Activated CD8-positive, alpha-beta memory T cell treated with anti-CD3 and anti-CD28 coated beads for 1 hour (primary cell): Measurements from ENCODE around the gene MET.
"Not testable (repeated sequence)": the region's sequence is repeated elsewhere in the genome, so short reads cannot be mapped to it uniquely, and the experiment has no call there.

Experiments used
- DNase-seq, 2 donors: peaks; one replicate each; pipeline ENCODE4 v3.0.0-alpha.2; 2020; ENCODE audit warnings: low read depth in 1 of 2; ENCODE audit errors: extremely low read depth in 1 of 2

MET gene

DNA sequence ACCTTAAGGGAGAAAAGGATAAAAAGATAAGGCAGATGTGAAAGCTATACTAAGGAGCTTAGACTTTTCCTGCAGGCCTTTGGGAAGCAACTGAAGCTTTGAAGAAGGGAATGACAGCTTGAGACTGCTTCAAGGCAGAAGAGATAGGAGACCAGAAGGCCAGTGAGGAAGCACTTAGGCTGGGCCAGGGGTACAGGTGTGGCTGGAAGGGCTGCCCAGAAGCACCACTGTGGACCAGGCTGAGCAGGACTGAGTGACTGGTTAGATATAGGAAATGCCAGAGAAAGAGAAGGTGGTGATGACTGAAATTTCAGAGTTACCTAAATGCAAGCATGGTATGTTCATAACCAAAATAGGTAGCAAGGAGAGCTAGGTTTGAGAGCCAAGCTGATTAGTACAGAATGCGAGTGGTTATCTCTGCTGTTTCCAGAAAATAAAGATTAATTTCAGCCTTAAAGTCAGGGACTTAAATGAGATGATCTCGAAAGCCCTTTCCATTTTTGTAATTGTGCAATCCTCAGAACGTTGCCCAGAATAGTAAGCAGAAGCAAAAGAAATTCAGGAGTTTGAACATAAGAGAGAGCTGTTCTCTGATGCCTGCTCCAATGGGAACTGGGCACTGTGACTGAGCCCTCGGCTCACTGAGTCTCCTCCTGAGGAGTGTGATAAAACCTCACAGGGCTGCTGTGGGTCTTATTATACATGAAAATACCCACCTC, 54.9 kb downstream of the MET start:
- DNase-seq = no peak

DNA sequence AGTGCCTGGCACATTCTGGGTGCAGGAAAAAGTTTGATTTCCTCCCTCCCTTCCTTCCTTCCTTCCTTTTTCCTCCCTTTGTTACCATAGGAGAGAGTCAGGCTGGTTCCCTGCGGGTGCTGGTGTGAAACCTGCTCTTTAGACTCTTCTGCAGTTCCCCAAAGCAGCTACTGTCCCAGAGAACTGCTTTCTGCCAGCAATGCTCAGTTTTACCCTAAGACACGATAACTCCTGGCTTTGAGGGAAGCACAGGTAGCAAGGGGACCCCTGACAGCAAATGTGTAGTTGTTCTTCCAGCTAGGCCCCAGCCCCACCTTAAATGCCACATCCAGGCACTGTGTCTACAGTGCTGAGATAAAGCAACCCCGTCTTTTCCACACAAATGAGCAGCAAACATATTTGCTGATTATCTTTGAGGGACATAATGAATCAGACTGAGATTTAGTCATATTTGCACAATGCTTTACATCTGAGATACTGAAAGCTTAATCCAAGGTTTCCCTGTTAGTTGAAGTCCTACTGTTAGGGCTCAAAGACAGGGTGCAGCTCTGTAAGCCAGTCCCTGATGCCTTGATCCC, 55.5 kb downstream of the MET start:
- DNase-seq = no peak

DNA sequence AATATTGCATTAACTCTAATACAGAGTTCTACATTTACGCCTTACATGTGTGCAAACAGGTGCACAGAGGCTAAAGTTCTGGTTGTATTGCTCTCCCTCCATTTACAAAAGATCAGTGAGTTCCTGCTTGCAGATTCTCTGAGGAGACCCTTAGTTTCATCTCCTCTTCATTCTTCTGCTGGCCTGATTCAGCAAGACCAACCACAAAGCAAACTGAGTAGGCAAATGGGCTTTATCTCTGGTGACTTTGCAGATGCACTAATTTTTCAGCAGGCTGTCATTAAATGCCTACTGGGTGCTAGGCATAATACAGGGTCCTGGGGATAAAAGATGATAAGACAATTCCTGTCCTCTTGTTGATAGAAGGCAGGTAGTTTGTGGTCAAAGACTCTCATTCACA, 56.4 kb downstream of the MET start:
- DNase-seq = no peak

DNA sequence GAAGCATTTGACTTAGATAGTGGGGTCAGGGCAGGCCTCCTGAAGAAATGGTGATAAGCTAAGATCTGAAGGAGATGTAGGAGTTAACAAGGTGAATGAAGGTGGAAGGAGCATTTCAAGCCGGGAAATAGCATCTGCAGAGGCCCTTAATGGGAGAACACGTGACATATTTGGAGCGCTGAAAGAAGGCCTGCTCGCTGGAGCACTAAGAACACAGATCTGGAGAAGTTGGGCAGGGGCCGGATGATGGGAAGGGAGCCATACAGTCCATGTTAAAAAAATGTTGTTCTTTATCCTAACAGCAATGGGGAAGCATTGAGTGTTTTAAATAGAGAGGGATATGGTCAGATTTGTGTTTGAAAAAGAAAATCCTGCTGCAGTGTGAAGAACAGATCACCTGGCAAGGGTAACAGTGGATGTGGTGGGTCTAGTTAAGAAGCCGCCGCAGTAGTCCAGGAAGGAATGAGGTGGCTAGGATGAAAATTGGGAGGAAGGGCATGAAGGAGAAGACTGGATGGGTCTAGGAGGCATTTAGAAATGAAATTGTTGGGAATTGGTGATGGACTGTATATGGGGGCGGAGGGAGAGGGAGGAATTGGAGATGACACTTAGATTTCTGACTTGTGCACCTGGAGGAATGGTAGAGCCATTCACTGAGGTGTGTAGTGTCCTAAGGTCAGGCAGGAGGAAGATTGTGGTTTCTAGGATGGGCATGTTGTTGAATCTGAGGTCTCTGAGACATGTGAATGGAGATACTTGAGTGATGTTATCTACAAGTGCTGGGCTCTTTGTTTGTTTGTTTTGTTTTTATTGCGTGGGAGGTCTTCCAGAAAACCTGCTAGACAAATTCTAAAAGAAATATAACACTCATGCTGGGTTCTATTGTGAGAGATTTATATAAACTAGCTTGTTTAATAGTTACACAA, 58.4 kb downstream of the MET start:
- no peak for DNase-seq

DNA sequence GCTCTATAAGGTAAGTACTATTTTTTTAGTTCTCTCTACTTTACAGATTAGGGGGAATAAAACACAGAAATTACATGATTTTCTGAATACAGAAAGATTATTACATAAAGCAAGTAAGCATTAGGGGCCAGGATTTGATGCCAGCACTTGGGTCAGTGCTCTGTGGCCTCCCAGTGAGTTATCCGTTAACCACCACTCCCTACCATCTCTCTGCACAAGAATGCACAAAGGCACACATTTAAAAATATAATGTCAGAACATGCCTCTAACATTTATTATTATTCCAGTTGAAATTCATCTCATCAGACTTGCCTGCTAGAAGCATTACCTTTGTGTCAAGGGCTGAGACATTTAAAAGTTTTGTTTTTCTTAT, 59.0 kb downstream of the MET start:
- no peak for DNase-seq

DNA sequence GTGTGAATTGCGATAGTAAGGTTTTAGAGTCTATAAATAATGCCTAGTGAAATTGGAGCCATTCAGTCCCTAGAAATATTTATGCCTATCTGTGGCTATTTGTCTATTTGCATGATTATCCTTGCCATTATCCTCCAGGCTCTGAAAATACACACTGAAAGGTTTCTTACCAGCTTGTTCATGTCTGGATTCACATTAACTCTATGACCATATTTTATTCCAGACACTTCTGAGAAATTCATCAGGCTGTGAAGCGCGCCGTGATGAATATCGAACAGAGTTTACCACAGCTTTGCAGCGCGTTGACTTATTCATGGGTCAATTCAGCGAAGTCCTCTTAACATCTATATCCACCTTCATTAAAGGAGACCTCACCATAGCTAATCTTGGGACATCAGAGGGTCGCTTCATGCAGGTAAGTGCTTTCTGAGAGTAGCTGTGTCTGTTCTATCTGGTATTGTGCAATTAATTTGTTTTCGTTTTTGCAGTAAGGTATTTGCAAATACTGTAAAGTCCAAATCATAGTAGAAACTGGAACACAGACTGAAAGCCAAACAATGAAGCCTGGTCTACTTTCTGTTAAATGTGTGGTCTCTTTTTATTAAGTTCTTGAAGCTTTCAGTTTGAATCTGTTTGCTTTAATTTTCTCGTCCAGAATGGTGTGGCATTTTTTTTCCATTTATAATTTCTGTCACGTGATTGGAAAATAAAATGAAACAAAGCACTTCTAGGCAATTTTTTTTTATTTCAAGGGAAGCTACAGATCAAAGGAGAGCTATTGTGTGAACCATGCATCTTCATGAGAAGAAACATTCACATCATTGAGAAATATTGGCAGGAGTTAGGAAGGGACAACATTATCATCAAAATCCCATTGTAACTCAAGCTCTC, 59.7 kb downstream of the MET start:
- DNase-seq = no peak

DNA sequence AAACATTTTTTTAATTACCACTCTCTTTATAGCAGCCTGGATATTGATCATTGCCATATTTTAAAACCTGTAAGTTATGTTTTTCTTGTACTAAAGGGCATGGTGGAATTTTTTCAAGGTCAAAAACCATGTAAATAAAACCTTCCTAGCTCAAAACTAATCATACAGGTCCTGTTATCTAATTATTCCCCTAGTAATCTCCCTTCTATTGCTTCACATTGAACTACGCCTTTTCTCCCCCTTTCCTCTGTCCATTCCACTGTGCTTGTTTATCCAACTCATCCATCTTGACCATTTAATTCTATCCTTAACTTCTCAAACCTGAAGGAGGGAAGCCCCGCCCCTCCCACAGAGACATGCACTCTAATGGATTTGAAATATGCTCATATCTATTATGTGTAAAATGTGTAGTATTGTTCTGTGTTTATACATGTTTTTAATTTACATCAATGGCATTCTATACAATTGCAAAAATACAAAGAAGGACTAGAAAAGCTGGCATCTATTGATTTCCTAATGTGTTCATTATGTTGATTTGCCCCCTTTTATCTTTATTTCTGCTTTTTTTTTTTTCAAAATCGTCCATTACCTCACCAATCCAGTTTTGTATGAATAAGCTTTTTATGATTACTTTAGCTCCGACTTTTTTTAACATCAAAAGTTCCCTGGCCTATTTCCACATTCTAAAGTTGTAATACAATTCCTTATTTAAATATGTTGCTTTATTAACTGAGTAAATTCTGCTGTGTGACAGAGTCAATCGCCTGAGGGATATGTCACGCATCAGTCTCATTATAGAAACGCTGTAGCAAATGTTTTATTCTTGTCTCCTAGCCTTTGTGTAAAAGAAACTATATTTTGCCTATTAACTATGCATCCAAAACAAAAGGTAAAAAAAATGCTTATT, 61.0 kb downstream of the MET start:
- DNase-seq = no peak

DNA sequence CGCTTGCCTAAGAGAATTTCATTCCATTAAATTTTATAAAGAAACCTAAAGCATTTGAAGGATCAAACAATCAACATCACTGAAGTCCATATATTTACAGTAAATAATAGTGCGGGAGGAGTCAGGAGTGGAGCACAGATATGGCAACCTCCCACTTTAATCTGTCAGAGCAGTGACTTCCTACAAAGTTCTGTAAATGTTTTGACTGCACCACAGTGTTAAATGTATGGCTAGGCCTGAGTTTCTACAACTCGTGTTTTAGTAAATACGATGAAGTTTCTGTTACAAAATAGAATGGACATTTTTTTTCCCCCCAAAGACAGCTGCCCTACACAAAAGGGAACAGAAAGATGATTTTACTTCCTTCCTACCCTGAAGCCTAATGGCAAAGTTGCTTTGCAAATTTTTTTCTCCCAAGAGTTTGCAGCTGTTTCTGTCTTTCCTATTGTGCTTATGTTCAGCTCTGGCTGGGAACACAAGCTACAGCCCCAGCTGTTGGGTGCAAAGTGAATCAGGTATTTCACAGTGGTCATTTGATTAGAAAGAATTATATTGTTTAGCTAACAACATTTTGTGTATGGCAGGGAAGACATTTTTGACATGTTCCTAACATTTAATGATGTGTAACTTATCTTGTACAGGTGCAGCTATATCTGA, 62.1 kb downstream of the MET start:
- no peak for DNase-seq

DNA sequence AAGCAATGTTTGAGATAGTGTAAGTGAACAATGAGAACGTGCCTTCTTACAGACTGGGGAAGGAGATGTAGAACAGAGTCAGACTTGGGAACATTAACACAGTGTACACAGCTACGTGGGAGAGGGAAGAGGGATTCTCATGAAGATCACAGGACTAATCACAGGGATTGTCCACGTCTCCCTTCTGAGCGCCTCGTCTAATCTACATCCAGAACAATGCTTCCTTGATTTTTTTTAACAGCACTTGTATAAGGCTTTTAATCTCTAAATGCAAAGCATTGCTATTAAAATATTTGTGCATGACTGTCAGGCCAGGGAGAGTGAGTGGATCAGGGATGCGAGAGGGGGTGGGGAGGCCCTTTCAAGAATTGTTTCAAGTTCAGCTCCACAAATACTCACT, 62.7 kb downstream of the MET start:
- no peak for DNase-seq

DNA sequence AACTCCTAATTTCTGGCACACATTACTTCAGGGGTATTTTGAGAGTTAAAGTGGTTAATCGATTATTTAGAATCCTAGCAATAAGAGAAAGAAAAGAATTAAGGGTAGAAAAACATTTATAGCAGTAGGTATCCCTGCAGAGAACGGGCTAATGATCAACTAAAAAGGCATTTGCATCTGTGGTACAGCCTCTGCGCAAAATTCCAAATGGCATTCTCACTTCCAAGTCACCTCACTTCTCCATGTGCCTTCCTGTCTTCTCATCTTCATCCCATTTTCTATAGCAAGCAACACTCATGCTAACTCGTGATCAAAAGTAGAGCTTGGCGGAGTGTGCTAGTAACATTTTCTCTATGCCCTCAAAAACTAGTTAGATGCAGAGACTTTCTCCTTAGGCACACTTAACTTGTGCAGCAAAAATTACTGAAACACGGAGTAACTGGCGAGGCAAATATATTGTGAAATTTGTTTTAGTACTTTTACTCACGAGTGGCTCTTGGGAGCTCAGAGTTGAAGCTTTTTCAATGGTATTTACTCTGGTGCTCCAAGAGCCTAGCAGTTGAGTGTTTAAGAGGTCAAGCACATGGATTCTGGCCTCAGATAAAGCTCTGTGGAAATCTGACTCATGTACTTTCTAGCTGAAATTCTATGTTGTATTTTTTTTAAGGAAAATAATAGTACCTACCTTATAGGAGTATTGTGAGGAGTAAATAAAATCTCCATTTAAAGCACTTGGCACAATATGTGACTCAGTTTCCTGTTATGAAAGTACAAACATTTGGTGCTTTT, 65.1 kb downstream of the MET start:
- DNase-seq = no peak

DNA sequence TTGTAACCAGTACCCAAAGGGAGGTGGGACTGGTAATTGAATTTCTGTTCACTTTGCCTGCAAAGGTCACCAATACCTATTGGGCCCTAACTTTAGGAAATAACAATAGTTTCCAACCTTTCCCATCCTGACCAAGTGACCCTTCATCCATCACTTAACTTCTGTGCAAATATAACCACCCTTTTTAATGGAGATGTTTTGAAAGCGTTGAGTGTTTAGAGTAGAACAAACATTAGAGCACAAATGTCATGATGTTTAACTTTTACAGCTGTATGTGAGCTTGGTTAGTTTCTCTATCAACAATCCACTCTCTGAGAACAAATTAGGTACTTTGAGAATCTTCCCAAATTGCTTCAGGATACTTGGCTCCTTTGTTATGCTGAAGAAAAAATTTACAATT, 66.4 kb downstream of the MET start:
- DNase-seq = no peak

DNA sequence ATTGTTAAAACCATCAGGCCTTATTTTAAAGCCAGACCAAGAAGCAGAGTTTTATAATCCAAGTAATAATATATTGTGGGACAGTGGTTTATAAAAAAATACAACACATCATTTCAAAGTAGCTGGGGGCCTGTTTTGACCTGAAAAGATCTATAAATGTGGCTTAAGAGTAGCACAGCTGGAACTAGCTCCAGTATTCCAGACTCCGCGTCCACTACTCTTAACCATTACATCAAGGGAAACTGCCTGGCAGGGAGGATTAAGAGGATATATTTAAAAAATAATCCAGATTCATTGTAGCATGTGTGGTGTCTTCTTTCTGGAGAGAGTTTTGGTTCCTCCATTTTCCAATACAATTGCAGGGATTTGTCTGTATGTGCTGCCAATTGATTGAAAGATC, 67.3 kb downstream of the MET start:
- no peak for DNase-seq

DNA sequence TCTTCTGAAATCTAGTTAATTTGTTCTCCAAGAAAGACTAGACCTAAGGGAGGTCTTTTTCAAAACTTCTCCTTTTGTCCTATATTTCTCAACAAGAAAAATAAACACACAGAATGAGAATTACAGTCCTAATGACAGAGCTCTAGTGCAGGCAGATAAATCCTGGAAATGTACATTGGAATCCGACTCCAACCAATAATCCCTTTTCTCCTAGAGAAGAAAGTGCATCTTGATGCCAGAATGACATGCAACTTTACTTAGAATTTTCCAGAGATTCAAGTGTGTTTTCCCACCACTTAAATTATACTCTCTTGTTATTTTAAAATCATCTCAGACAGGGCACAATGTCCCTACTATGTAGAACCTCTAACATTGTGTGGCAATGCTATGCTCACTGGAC, 68.2 kb downstream of the MET start:
- DNase-seq = no peak

DNA sequence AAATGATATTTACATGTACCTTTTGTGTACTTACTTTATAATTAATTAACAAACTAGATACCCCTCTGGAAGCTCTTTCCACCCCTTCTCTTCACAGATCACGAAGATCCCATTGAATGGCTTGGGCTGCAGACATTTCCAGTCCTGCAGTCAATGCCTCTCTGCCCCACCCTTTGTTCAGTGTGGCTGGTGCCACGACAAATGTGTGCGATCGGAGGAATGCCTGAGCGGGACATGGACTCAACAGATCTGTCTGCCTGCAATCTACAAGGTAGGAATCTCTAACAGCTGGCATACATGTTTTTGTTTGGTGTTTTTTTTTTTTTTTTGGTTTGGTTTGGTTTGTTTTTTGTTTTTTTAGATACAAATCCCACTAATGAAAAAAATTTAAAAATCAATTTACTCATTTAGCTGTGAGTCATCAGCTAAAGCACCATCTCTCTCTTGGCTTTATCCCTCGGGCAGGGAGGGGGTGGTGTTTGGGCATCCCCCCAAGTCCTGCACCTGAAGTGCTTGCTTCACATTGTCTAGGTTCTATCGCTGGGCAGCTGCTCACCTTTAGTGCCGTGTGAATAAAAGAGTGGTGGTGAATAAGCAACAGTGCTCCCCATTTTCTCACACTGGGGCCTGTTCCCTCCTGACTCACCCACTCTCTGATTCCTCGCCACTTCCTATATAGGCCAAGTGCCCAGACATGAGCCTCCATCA, 68.9 kb downstream of the MET start:
- no peak for DNase-seq

DNA sequence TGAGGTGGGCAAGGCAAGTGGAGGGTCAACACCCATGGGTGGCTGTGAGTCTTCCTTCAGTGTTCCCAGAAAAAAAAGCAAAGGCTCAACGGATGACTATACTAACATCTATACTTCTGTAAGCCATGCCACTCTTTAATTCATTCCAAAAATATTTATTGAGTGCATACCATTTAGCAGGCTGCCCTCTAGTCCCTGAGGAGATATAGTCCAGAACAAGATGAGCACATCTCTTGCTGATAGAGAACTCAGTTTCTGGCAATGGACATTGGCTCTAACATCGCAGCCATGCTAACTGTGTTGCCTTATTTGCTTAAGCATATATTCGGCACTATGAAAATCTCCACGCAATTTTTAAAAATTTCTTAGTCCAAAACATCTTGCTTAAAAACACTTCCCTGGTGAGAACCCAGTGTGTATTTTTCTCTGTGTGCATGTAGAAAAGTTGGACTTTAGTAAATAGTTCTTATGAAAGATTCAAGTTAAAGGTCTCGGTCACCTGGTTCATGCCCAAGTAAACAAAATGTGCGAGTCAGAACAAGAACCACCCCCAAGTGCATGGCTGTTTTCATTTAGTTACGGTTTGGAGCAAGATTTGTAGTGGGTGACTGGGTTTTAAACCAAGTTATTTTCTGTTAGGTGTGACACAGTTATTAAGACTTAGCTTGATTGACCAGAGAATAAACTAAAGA, 69.8 kb downstream of the MET start:
- DNase-seq = no peak

DNA sequence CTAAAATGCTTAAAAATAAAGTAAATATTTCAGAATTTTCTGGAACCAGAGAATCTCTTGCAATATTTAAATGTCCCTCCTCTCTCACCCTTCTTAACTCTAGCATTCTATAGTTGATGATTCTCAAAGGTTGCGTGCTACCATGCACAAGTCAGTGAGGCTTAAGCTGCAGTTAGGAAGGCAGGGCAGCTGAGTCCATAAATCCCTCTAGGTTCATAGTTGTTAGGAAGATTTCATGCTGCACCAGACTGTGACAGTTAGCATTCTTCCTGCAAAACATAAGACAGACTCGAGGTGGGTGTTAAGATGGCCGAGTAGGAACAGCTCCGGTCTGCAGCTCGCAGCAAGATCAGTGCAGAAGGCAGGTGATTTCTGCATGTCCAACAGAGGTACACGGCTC, 70.6 kb downstream of the MET start:
- no peak for DNase-seq

DNA sequence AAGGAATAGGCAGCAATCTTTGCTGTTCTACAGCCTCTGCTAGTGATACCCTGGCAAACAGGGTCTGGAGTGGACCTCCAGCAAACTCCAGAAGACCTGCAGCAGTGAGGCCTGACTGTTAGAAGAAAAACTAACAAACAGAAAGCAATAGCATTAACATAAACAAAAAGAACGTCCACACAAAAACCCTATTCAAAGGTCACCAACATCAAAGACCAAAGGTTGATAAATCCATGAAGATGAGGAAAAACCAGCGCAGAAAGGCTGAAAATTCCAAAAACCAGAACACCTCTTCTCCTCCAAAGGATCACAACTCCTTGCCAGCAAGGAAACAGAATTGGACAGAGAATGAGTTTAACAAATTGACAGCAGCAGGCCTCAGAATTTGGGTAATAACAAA, 71.8 kb downstream of the MET start:
- DNase-seq = not testable (repeated sequence)
